Neutrophil (primary cell): Measurements from ENCODE around the gene ATP1A1.

Experiments
- H3K27ac ChIP-seq: fragments of 200-600 bp; sonication (generic); 2 replicates; pipeline ENCODE4 v1.5.1; 2016; ENCODE audit warnings: mild to moderate bottlenecking, moderate library complexity
- H3K27me3 ChIP-seq: fragments of 200-600 bp; sonication (generic); 2 replicates; pipeline ENCODE4 v1.6.0; 2016; ENCODE audit warnings: mild to moderate bottlenecking
- H3K36me3 ChIP-seq: fragments of 200-600 bp; sonication (generic); 2 replicates; pipeline ENCODE4 v1.5.1; 2017
- H3K4me1 ChIP-seq, 2 experiments: fragments of 200-600 bp in 1 of 2; sonication (generic) in 1 of 2; 1 replicate in 1 of 2; 2 replicates in 1 of 2; pipeline versions ENCODE4 v1.5.1 to v1.6.1; 2013 to 2016; ENCODE audit warnings: low read depth in 1 of 2, low read length in 1 of 2, mild to moderate bottlenecking in 1 of 2, moderate library complexity in 1 of 2; ENCODE audit not compliant: control insufficient read depth in 1 of 2, insufficient read depth in 1 of 2
- H3K4me3 ChIP-seq, 2 experiments: fragments of 200-600 bp in 1 of 2; sonication (generic) in 1 of 2; 1 replicate in 1 of 2; 2 replicates in 1 of 2; pipeline ENCODE4 v1.5.1; 2013 to 2016; ENCODE audit warnings: low read depth in 1 of 2, low read length in 1 of 2, mild to moderate bottlenecking in 1 of 2, moderate library complexity in 1 of 2
- H3K9me3 ChIP-seq: fragments of 200-600 bp; sonication (generic); 2 replicates; pipeline ENCODE4 v1.5.1; 2016
- TF ChIP-seq, protein P1 (sequence below): fragments of 200-600 bp; sonication (generic); IDR thresholded peaks from 2 replicates; pipeline ENCODE4 v1.5.1; 2016; ENCODE audit warnings: antibody characterized with exemption

Gene ATP1A1

GRCh38 chr1:116371752-116372151 lies 1.3 kb upstream of the ATP1A1 start:
- no peaks in the 10 kb centered on the region for H3K36me3 ChIP-seq
- H3K4me3 ChIP-seq = peak overlapping the region in 1 of 2 experiments; percentile 55
- TF ChIP-seq, protein P1, sequence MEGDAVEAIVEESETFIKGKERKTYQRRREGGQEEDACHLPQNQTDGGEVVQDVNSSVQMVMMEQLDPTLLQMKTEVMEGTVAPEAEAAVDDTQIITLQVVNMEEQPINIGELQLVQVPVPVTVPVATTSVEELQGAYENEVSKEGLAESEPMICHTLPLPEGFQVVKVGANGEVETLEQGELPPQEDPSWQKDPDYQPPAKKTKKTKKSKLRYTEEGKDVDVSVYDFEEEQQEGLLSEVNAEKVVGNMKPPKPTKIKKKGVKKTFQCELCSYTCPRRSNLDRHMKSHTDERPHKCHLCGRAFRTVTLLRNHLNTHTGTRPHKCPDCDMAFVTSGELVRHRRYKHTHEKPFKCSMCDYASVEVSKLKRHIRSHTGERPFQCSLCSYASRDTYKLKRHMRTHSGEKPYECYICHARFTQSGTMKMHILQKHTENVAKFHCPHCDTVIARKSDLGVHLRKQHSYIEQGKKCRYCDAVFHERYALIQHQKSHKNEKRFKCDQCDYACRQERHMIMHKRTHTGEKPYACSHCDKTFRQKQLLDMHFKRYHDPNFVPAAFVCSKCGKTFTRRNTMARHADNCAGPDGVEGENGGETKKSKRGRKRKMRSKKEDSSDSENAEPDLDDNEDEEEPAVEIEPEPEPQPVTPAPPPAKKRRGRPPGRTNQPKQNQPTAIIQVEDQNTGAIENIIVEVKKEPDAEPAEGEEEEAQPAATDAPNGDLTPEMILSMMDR = no peak
- H3K27me3 ChIP-seq = peaks cover 51% of the 10 kb centered on the region
- no peaks in the 10 kb centered on the region for H3K9me3 ChIP-seq
- H3K27ac ChIP-seq = no peak overlapping the region
- H3K4me1 ChIP-seq = peaks cover 16 to 18% of the 10 kb centered on the region in 2 experiments

DNA sequence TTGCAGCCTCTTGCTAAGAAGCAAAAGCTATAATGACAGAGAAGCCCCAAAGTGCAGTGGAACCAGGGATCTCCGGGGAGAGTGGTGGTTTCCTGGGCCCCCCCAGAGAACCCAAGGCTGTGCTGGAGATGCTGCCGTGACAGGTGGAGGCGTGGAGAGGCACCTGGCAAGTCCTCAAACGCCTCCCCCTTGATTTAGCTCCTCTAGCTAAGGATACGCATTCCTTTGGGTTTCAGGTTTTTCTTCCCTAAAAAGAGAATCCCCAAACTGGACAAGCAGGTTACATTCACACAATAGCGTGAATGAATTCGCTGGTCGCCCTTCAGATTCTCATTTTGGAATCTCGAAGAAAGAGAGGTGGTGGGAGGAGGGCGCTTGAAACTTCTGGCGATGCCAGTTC lies 853 bp upstream of the ATP1A1 start:
- TF ChIP-seq, protein P1 = no peak
- Histone ChIP-seq H3K9me3 (no peaks in the 10 kb centered on the region), H3K4me1 (peaks cover 16 to 18% of the 10 kb centered on the region in 2 experiments), H3K4me3 (peak overlapping the region; percentile 55 to 96), H3K27ac (no peak overlapping the region), H3K27me3 (peaks cover 51% of the 10 kb centered on the region), H3K36me3 (no peaks in the 10 kb centered on the region)

GRCh38 chr1:116373431-116374352 lies 648 bp downstream of the ATP1A1 start:
- Histone ChIP-seq H3K4me3 (peak overlapping the region; percentile 55 to 96), H3K27ac (peak overlapping the region; percentile 93), H3K4me1 (peaks cover 16 to 24% of the 10 kb centered on the region in 2 experiments), H3K27me3 (peaks cover 50% of the 10 kb centered on the region), H3K36me3 (no peaks in the 10 kb centered on the region), H3K9me3 (no peaks in the 10 kb centered on the region)
- TF ChIP-seq, protein P1 = no peak

DNA sequence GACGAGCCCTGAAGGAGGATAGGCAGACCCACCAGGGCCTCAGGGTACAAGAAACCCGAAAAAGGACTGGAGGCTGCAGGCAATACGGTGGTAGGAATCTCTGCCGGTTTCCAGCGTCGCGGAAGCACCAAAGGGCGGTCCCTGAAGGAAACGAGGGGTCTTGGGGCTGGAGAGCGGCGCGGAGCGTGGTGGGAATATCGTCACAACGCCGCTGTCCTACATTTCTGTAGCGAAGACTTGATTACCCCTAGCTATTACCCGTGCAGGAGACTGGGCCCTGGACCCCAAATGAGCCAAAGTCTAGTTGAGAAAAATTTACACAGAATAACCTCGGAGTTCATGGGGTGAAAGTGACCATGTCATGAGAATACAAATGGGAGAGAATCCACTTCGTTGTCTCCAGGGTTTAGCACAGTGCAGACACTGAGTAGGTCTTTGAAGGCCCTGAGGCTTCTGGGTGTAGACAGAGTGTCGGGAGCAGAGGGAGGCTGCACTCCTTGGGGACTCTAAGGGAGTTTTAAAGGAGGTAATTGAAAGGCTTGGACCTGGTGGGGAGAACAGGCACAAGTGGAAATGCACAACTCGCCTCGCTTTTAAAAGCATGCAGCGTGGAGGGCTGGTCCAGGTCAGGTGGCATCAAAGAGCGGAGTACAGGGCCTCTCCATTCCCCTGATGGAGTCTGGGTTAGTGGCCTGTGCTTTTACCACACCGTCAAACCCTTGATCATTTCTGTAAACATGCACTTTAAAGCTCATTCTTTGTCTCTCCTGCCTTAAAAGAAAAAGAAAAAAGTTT lies 1.5 kb downstream of the ATP1A1 start:
- H3K4me1 ChIP-seq = peaks cover 16 to 24% of the 10 kb centered on the region in 2 experiments
- H3K27ac ChIP-seq = no peak overlapping the region
- TF ChIP-seq, protein P1 = no peak
- peak overlapping the region; percentile 55 to 96 for H3K4me3 ChIP-seq
- H3K9me3 ChIP-seq = no peaks in the 10 kb centered on the region
- no peaks in the 10 kb centered on the region for H3K36me3 ChIP-seq
- peaks cover 43% of the 10 kb centered on the region for H3K27me3 ChIP-seq

GRCh38 chr1:116375148-116375886 lies 2.3 kb downstream of the ATP1A1 start:
- H3K4me1 ChIP-seq = peaks cover 16 to 24% of the 10 kb centered on the region in 2 experiments
- H3K36me3 ChIP-seq = no peaks in the 10 kb centered on the region
- no peak overlapping the region for H3K4me3 ChIP-seq
- TF ChIP-seq, protein P1 = no peak
- H3K9me3 ChIP-seq = no peaks in the 10 kb centered on the region
- H3K27ac ChIP-seq = no peak overlapping the region
- H3K27me3 ChIP-seq = peaks cover 35% of the 10 kb centered on the region
